Measurements from ENCODE around the gene UBTF.
A peak's percentile ranks its signal among the peaks of the same experiment; 100 is the strongest.

UBTF gene

GRCh38 chr17:44198721-44199552 is 20.5 kb downstream of the UBTF start:
- peaks cover 32% of the 10 kb centered on the region for H3K36me3 ChIP-seq (ENCODE audit: insufficient read depth, low read length)
- no peaks in the 10 kb centered on the region for H3K9me3 ChIP-seq (ENCODE audit: low read depth, low read length)
- no peak for DNase-seq (ENCODE audit: low read depth, low spot score)
- TF ChIP-seq EZH2 (IDR thresholded peaks at IDR 0.05) (no peak), POLR2AphosphoS5 (IDR thresholded peaks at IDR 0.05; ENCODE audit: borderline replicate concordance, low read depth, low read length) (no peak), FOXP2 (optimal IDR thresholded peaks at IDR 0.05; ENCODE audit: control extremely low read depth, extremely low read length, insufficient read depth) (no peak)
- peak overlapping the region; percentile 72 for H3K9ac ChIP-seq (ENCODE audit: insufficient read length)
- H3K27ac ChIP-seq: peak overlapping the region; percentile 91
- H3K4me3 ChIP-seq: peak overlapping the region; percentile 76

GRCh38 chr17:44197980-44198720 is 21.3 kb downstream of the UBTF start:
- Histone ChIP-seq H3K36me3 (ENCODE audit: insufficient read depth, low read length) (peaks cover 37% of the 10 kb centered on the region), H3K9ac (ENCODE audit: insufficient read length) (peak overlapping the region; percentile 72), H3K9me3 (ENCODE audit: low read depth, low read length) (no peaks in the 10 kb centered on the region), H3K27ac (peak overlapping the region; percentile 85), H3K4me3 (peak overlapping the region; percentile 76)
- TF ChIP-seq POLR2AphosphoS5 (IDR thresholded peaks at IDR 0.05; ENCODE audit: borderline replicate concordance, low read depth, low read length) (peak; percentile 58; the same call in 1 of the 2 replicates), EZH2 (IDR thresholded peaks at IDR 0.05) (no peak), FOXP2 (optimal IDR thresholded peaks at IDR 0.05; ENCODE audit: control extremely low read depth, extremely low read length, insufficient read depth) (no peak)
- DNase-seq (ENCODE audit: low read depth, low spot score): no peak

- DNase-seq (ENCODE audit: low read depth, low spot score): no peak
- H3K9ac ChIP-seq (ENCODE audit: insufficient read length): no peak overlapping the region
- TF ChIP-seq EZH2 (IDR thresholded peaks at IDR 0.05) (no peak), POLR2AphosphoS5 (IDR thresholded peaks at IDR 0.05; ENCODE audit: borderline replicate concordance, low read depth, low read length) (no peak), FOXP2 (optimal IDR thresholded peaks at IDR 0.05; ENCODE audit: control extremely low read depth, extremely low read length, insufficient read depth) (no peak)
- no peak overlapping the region for H3K4me3 ChIP-seq
- H3K9me3 ChIP-seq (ENCODE audit: low read depth, low read length): no peaks in the 10 kb centered on the region
- peak overlapping the region; percentile 85; the same call in 1 of the 2 replicates for H3K27ac ChIP-seq
- H3K36me3 ChIP-seq (ENCODE audit: insufficient read depth, low read length): peaks cover 37% of the 10 kb centered on the region
Observed at GRCh38 chr17:44197107-44197506, 22.4 kb downstream of the UBTF start.

GRCh38 chr17:44193326-44194084 is 26.0 kb downstream of the UBTF start:
- DNase-seq (ENCODE audit: low read depth, low spot score): no peak
- TF ChIP-seq EZH2 (IDR thresholded peaks at IDR 0.05): no peak
- no peak for TF ChIP-seq FOXP2 (optimal IDR thresholded peaks at IDR 0.05; ENCODE audit: control extremely low read depth, extremely low read length, insufficient read depth)
- no peak for TF ChIP-seq POLR2AphosphoS5 (IDR thresholded peaks at IDR 0.05; ENCODE audit: borderline replicate concordance, low read depth, low read length)
- Histone ChIP-seq H3K36me3 (ENCODE audit: insufficient read depth, low read length) (peaks cover 41% of the 10 kb centered on the region), H3K4me3 (no peak overlapping the region), H3K9me3 (ENCODE audit: low read depth, low read length) (no peaks in the 10 kb centered on the region), H3K27ac (no peak overlapping the region), H3K9ac (ENCODE audit: insufficient read length) (no peak overlapping the region)

GRCh38 chr17:44192750-44193149 is 26.7 kb downstream of the UBTF start:
- H3K9ac ChIP-seq (ENCODE audit: insufficient read length): no peak overlapping the region
- H3K27ac ChIP-seq: peak overlapping the region; percentile 36; the same call in 1 of the 2 replicates
- H3K9me3 ChIP-seq (ENCODE audit: low read depth, low read length): no peaks in the 10 kb centered on the region
- no peak for TF ChIP-seq POLR2AphosphoS5 (IDR thresholded peaks at IDR 0.05; ENCODE audit: borderline replicate concordance, low read depth, low read length)
- TF ChIP-seq FOXP2 (optimal IDR thresholded peaks at IDR 0.05; ENCODE audit: control extremely low read depth, extremely low read length, insufficient read depth): no peak
- TF ChIP-seq EZH2 (IDR thresholded peaks at IDR 0.05): no peak
- no peak for DNase-seq (ENCODE audit: low read depth, low spot score)
- peaks cover 40% of the 10 kb centered on the region for H3K36me3 ChIP-seq (ENCODE audit: insufficient read depth, low read length)
- H3K4me3 ChIP-seq: no peak overlapping the region

GRCh38 chr17:44191941-44192496 is 27.5 kb downstream of the UBTF start:
- Histone ChIP-seq H3K36me3 (ENCODE audit: insufficient read depth, low read length) (peaks cover 33% of the 10 kb centered on the region), H3K4me3 (no peak overlapping the region), H3K9me3 (ENCODE audit: low read depth, low read length) (no peaks in the 10 kb centered on the region), H3K9ac (ENCODE audit: insufficient read length) (no peak overlapping the region), H3K27ac (peak overlapping the region; percentile 36)
- TF ChIP-seq FOXP2 (optimal IDR thresholded peaks at IDR 0.05; ENCODE audit: control extremely low read depth, extremely low read length, insufficient read depth): no peak
- TF ChIP-seq POLR2AphosphoS5 (IDR thresholded peaks at IDR 0.05; ENCODE audit: borderline replicate concordance, low read depth, low read length): no peak; the same call in 1 of the 2 replicates
- TF ChIP-seq EZH2 (IDR thresholded peaks at IDR 0.05): no peak
- no peak for DNase-seq (ENCODE audit: low read depth, low spot score)

- Histone ChIP-seq H3K4me3 (no peak overlapping the region), H3K9me3 (ENCODE audit: low read depth, low read length) (no peaks in the 10 kb centered on the region), H3K36me3 (ENCODE audit: insufficient read depth, low read length) (peaks cover 29% of the 10 kb centered on the region), H3K9ac (ENCODE audit: insufficient read length) (no peak overlapping the region), H3K27ac (peak overlapping the region; percentile 25; the same call in 1 of the 2 replicates)
- DNase-seq (ENCODE audit: low read depth, low spot score): no peak
- TF ChIP-seq FOXP2 (optimal IDR thresholded peaks at IDR 0.05; ENCODE audit: control extremely low read depth, extremely low read length, insufficient read depth) (no peak), EZH2 (IDR thresholded peaks at IDR 0.05) (no peak)
Observed at GRCh38 chr17:44191369-44191768, 28.1 kb downstream of the UBTF start.

All from SK-N-MC (cell line).